SK-N-SH treated with all-trans-retinoic acid at 6 μM for 48 hours (cell line): ENCODE measurements around the gene ZNF100.
"Not testable (repeated sequence)": the region's sequence is repeated elsewhere in the genome, so short reads cannot be mapped to it uniquely, and the experiment has no call there.

ENCODE experiments used
- ATAC-seq: fragments of 200-7000 bp; cut with Tn5 transposase; 3 replicates; pipeline ENCODE4 v1.9.1; 2020; ENCODE audit warnings: mild to moderate bottlenecking, moderate library complexity
- ARNTL ChIP-seq: fragments of 450-650 bp; formaldehyde crosslinking; IDR thresholded peaks from 2 replicates; pipeline ENCODE4 v1.5.0; 2020; ENCODE audit warnings: low read depth, mild to moderate bottlenecking, moderate library complexity, borderline replicate concordance
- BACH2 ChIP-seq: fragments of 250-450 bp; sonication (Bioruptor Pico); IDR thresholded peaks from 2 replicates; pipeline ENCODE4 v1.9.0; 2021; ENCODE audit warnings: mild to moderate bottlenecking, borderline replicate concordance
- CSDC2 ChIP-seq: fragments of 250-450 bp; sonication (Bioruptor Pico); IDR thresholded peaks from 2 replicates; pipeline ENCODE4 v1.5.0; 2020; ENCODE audit warnings: mild to moderate bottlenecking, moderate library complexity
- ESRRG ChIP-seq: fragments of 250-450 bp; sonication (Bioruptor Pico); IDR thresholded peaks from 2 replicates; pipeline ENCODE4 v1.6.1; 2021; ENCODE audit warnings: mild to moderate bottlenecking
- ISL1 ChIP-seq: fragments of 250-450 bp; sonication (Bioruptor Pico); IDR thresholded peaks from 2 replicates; pipeline ENCODE4 v2.1.2; 2022; ENCODE audit warnings: mild to moderate bottlenecking, moderate library complexity
- OSR1 ChIP-seq: fragments of 250-450 bp; sonication (Bioruptor Pico); IDR thresholded peaks from 2 replicates; pipeline ENCODE4 v1.8.0; 2022; ENCODE audit warnings: moderate library complexity, mild to moderate bottlenecking, inconsistent platforms
- PPARA ChIP-seq: fragments of 250-450 bp; sonication (Bioruptor Pico); IDR thresholded peaks from 2 replicates; pipeline ENCODE4 v1.5.0; 2020; ENCODE audit warnings: mild to moderate bottlenecking, borderline replicate concordance
- RARB ChIP-seq: fragments of 250-450 bp; sonication (Bioruptor Pico); IDR thresholded peaks from 2 replicates; pipeline ENCODE4 v1.8.0; 2021; ENCODE audit warnings: mild to moderate bottlenecking, moderate library complexity
- SNAI2 ChIP-seq: fragments of 250-450 bp; sonication (Bioruptor Pico); IDR thresholded peaks from 2 replicates; pipeline ENCODE4 v1.5.0; 2020; ENCODE audit warnings: mild to moderate bottlenecking, moderate library complexity
- TCF4 ChIP-seq: fragments of 250-450 bp; sonication (Bioruptor Pico); IDR thresholded peaks from 2 replicates; pipeline ENCODE4 v1.8.0; 2021; ENCODE audit warnings: mild to moderate bottlenecking, moderate library complexity, borderline replicate concordance
- TOX ChIP-seq: fragments of 250-450 bp; sonication (Bioruptor Pico); IDR thresholded peaks from 2 replicates; pipeline ENCODE4 v1.8.0; 2021; ENCODE audit warnings: mild to moderate bottlenecking, moderate library complexity, borderline replicate concordance
- ZC3H10 ChIP-seq: fragments of 250-450 bp; sonication (Bioruptor Pico); IDR thresholded peaks from 2 replicates; pipeline ENCODE4 v1.5.1; 2021; ENCODE audit warnings: mild to moderate bottlenecking, moderate library complexity
- ZFP3 ChIP-seq: fragments of 250-450 bp; sonication (Bioruptor Pico); IDR thresholded peaks from 2 replicates; pipeline ENCODE4 v1.5.0; 2020; ENCODE audit warnings: mild to moderate bottlenecking, moderate library complexity
- ZFP30 ChIP-seq: fragments of 450-650 bp; formaldehyde crosslinking; IDR thresholded peaks from 2 replicates; pipeline ENCODE4 v1.5.0; 2022; ENCODE audit warnings: mild to moderate bottlenecking, moderate library complexity
- ZNF565 ChIP-seq: fragments of 450-650 bp; formaldehyde crosslinking; conservative IDR thresholded peaks from 2 replicates; pipeline ENCODE4 v1.5.0; 2020; ENCODE audit warnings: low read depth, mild to moderate bottlenecking, moderate library complexity
- ZNF70 ChIP-seq: fragments of 450-650 bp; formaldehyde crosslinking; IDR thresholded peaks from 2 replicates; pipeline ENCODE4 v1.5.0; 2020; ENCODE audit warnings: mild to moderate bottlenecking, moderate library complexity
- ZNF8 ChIP-seq: fragments of 450-650 bp; formaldehyde crosslinking; IDR thresholded peaks from 2 replicates; pipeline ENCODE4 v1.5.0; 2020; ENCODE audit warnings: mild to moderate bottlenecking, moderate library complexity
- TF ChIP-seq, protein P1 (sequence below): fragments of 250-450 bp; sonication (Bioruptor Pico); IDR thresholded peaks from 2 replicates; pipeline ENCODE4 v1.8.0; 2021; ENCODE audit warnings: low read depth, mild to moderate bottlenecking, moderate library complexity, borderline replicate concordance
- TF ChIP-seq, protein P2 (sequence below): fragments of 250-450 bp; sonication (Bioruptor Pico); IDR thresholded peaks from 2 replicates; pipeline ENCODE4 v1.5.1; 2021; ENCODE audit warnings: mild to moderate bottlenecking, moderate library complexity
- TF ChIP-seq, protein P3 (sequence below): fragments of 250-450 bp; sonication (Bioruptor Pico); IDR thresholded peaks from 2 replicates; pipeline ENCODE4 v1.5.0; 2020; ENCODE audit warnings: mild to moderate bottlenecking, moderate library complexity
- TF ChIP-seq, protein P4 (sequence below): fragments of 250-450 bp; sonication (Bioruptor Pico); IDR thresholded peaks from 2 replicates; pipeline ENCODE4 v1.5.1; 2020; ENCODE audit warnings: low read depth, mild to moderate bottlenecking, moderate library complexity

Gene ZNF100

DNA sequence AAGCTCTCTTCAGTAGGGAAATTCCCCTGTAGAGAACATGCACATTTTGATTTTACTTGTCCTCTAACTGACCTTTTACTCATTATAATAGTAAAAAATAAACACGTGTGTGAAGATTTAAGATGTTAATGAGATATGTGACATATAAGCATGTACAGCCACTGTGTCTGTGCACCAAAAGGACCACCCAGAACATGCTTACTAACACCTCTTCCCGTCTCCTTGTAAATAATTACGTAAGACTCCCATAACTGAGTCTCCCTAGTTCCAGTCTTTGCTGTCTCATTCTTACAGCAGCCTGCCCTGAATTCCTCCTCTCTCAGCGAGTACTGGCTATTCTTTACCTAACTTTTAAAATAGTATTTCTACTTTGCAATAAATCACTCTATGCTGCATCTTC lies 53.6 kb downstream of the ZNF100 start (continued):
- TF ChIP-seq TCF4 (CRISPR knock-in tag) (no peak), RARB (CRISPR knock-in tag) (no peak), OSR1 (no peak), CSDC2 (CRISPR knock-in tag) (no peak)
- TF ChIP-seq, all 23 proteins: peak for 0

DNA sequence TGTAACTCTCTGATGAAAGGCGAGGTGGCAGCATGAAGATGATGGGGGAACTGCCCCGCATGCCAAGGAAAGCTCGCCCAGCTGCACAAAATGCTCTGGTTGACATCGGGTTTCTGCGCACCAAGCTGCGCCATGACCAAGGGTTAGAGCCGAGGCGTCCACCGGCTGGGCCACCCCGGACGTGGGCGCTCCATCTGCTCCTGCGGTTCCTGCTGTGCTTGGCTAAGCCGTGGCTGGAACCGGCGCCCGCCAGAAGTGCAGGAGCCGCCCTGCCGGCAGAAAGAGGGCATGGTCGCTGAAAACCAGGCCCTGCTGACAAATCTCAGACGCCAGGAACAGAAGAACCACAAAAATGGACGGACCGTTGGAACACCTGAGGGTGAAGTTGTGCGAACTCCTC lies 57.9 kb downstream of the ZNF100 start:
- TF ChIP-seq ARNTL (CRISPR knock-in tag) (no peak), ESRRG (CRISPR knock-in tag) (no peak), ZNF70 (no peak), ZNF565 (CRISPR knock-in tag) (no peak), TCF4 (CRISPR knock-in tag) (no peak), ZNF8 (CRISPR knock-in tag) (no peak), CSDC2 (CRISPR knock-in tag) (no peak), SNAI2 (CRISPR knock-in tag) (no peak), PPARA (CRISPR knock-in tag) (no peak), BACH2 (CRISPR knock-in tag) (no peak), TOX (CRISPR knock-in tag) (no peak), ISL1 (CRISPR knock-in tag) (no peak), ZC3H10 (CRISPR knock-in tag) (no peak), OSR1 (no peak), RARB (CRISPR knock-in tag) (no peak)
- TF ChIP-seq, protein P1, sequence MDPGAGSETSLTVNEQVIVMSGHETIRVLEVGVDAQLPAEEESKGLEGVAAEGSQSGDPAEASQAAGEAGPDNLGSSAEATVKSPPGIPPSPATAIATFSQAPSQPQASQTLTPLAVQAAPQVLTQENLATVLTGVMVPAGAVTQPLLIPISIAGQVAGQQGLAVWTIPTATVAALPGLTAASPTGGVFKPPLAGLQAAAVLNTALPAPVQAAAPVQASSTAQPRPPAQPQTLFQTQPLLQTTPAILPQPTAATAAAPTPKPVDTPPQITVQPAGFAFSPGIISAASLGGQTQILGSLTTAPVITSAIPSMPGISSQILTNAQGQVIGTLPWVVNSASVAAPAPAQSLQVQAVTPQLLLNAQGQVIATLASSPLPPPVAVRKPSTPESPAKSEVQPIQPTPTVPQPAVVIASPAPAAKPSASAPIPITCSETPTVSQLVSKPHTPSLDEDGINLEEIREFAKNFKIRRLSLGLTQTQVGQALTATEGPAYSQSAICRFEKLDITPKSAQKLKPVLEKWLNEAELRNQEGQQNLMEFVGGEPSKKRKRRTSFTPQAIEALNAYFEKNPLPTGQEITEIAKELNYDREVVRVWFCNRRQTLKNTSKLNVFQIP (CRISPR knock-in tag): no peak
- TF ChIP-seq, protein P2, sequence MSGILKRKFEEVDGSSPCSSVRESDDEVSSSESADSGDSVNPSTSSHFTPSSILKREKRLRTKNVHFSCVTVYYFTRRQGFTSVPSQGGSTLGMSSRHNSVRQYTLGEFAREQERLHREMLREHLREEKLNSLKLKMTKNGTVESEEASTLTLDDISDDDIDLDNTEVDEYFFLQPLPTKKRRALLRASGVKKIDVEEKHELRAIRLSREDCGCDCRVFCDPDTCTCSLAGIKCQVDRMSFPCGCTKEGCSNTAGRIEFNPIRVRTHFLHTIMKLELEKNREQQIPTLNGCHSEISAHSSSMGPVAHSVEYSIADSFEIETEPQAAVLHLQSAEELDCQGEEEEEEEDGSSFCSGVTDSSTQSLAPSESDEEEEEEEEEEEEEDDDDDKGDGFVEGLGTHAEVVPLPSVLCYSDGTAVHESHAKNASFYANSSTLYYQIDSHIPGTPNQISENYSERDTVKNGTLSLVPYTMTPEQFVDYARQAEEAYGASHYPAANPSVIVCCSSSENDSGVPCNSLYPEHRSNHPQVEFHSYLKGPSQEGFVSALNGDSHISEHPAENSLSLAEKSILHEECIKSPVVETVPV (CRISPR knock-in tag): no peak
- TF ChIP-seq, protein P3, sequence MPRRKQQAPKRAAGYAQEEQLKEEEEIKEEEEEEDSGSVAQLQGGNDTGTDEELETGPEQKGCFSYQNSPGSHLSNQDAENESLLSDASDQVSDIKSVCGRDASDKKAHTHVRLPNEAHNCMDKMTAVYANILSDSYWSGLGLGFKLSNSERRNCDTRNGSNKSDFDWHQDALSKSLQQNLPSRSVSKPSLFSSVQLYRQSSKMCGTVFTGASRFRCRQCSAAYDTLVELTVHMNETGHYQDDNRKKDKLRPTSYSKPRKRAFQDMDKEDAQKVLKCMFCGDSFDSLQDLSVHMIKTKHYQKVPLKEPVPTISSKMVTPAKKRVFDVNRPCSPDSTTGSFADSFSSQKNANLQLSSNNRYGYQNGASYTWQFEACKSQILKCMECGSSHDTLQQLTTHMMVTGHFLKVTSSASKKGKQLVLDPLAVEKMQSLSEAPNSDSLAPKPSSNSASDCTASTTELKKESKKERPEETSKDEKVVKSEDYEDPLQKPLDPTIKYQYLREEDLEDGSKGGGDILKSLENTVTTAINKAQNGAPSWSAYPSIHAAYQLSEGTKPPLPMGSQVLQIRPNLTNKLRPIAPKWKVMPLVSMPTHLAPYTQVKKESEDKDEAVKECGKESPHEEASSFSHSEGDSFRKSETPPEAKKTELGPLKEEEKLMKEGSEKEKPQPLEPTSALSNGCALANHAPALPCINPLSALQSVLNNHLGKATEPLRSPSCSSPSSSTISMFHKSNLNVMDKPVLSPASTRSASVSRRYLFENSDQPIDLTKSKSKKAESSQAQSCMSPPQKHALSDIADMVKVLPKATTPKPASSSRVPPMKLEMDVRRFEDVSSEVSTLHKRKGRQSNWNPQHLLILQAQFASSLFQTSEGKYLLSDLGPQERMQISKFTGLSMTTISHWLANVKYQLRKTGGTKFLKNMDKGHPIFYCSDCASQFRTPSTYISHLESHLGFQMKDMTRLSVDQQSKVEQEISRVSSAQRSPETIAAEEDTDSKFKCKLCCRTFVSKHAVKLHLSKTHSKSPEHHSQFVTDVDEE (CRISPR knock-in tag): no peak
- TF ChIP-seq, protein P4, sequence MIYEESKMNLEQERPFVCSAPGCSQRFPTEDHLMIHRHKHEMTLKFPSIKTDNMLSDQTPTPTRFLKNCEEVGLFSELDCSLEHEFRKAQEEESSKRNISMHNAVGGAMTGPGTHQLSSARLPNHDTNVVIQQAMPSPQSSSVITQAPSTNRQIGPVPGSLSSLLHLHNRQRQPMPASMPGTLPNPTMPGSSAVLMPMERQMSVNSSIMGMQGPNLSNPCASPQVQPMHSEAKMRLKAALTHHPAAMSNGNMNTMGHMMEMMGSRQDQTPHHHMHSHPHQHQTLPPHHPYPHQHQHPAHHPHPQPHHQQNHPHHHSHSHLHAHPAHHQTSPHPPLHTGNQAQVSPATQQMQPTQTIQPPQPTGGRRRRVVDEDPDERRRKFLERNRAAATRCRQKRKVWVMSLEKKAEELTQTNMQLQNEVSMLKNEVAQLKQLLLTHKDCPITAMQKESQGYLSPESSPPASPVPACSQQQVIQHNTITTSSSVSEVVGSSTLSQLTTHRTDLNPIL (CRISPR knock-in tag): no peak
- no peak for ATAC-seq

DNA sequence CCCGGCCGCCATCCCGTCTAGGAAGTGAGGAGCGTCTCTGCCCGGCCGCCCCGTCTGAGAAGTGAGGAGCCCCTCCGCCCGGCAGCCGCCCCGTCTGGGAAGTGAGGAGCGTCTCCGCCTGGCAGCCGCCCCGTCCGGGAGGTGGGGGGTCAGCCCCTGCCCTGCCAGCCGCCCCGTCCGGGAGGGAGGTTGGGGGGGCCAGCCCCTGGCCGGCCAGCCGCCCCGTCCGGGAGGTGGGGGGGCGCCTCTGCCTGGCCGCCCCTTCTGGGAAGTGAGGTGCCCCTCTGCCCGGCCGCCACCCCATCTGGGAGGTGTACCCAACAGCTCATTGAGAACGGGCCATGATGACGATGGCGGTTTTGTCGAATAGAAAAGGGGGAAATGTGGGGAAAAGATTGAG lies 59.5 kb downstream of the ZNF100 start:
- ATAC-seq: not testable (repeated sequence)

DNA sequence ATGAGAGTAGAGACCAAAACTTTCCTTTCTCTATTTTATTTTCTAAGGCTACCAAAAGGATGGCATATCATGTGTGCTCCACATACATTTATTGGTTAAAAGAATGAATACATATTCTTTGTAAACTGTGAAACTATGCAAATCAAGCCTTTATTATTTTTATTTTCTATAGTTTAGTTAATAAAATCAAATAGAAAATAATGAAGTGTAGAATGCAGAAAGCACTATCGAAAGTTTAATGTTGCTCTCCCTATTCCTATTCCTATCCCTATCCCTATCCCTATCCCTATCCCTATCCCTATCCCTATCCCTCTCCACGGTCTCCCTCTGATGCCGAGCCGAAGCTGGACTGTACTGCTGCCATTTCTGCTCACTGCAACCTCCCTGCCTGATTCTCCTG lies 60.3 kb downstream of the ZNF100 start:
- no peak for ATAC-seq
- no peak for TF ChIP-seq PPARA (CRISPR knock-in tag)
- TF ChIP-seq, protein P3 (CRISPR knock-in tag): no peak
- no peak for TF ChIP-seq ZNF565 (CRISPR knock-in tag)
- TF ChIP-seq, protein P4 (CRISPR knock-in tag): no peak
- TF ChIP-seq ZFP30: no peak
- TF ChIP-seq ZNF8 (CRISPR knock-in tag): no peak
- TF ChIP-seq TOX (CRISPR knock-in tag): no peak
- TF ChIP-seq, protein P2 (CRISPR knock-in tag): no peak
- TF ChIP-seq ZFP3: no peak
- no peak for TF ChIP-seq BACH2 (CRISPR knock-in tag)
- TF ChIP-seq ZNF70: no peak
- no peak for TF ChIP-seq RARB (CRISPR knock-in tag)
